Upper lobe of left lung (tissue), 4 donors: ENCODE results near the gene TMEM176B.

Experiments used
- CTCF ChIP-seq, 6 experiments: fragments of 450-650 bp in 4 of 6; fragments of 200-600 bp in 2 of 6; sonication (generic) in 2 of 6; IDR thresholded peaks; one replicate each; pipeline ENCODE4 v1.5.1; 2016 to 2019; ENCODE audit warnings: antibody characterized with exemption in 6 of 6
- POLR2AphosphoS5 ChIP-seq, 2 donors: sonication (generic); formaldehyde crosslinking; IDR thresholded peaks; one replicate each; pipeline ENCODE4 v1.5.1; 2017; ENCODE audit warnings: antibody characterized with exemption in 2 of 2

GRCh38 chr7:150784954-150785353 is 15.2 kb downstream of the TMEM176B start:
- no peak for TF ChIP-seq POLR2AphosphoS5 (IDR thresholded peaks at IDR 0.05)
- no peak for TF ChIP-seq CTCF (IDR thresholded peaks at IDR 0.05)
